GM12865 (cell line): ENCODE data around the gene GMFB.
"Not testable (repeated sequence)": the region's sequence is repeated elsewhere in the genome, so short reads cannot be mapped to it uniquely, and the experiment has no call there.

Experiments
- DNase-seq: peaks from one replicate; pipeline ENCODE4 v3.0.0; 2010; ENCODE audit warnings: low read depth
- H3K4me3 ChIP-seq: 2 replicates; pipeline ENCODE4 v1.5.1; 2011; ENCODE audit warnings: mild to moderate bottlenecking, low read depth, low read length, control low read depth
- CTCF ChIP-seq: IDR thresholded peaks from 2 replicates; pipeline ENCODE4 v1.5.1; 2011; ENCODE audit warnings: low read length, control low read depth, low read depth, inconsistent platforms; ENCODE audit not compliant: insufficient read depth; ENCODE audit errors: missing control alignments

Gene GMFB

GRCh38 chr14:54438703-54439102, 50.1 kb downstream of the GMFB start:
- H3K4me3 ChIP-seq = no peak overlapping the region
- TF ChIP-seq CTCF = no peak
- no peak for DNase-seq

- DNase-seq = not testable (repeated sequence)
- H3K4me3 ChIP-seq = peak overlapping the region; percentile 8; the same call in 1 of the 2 replicates
These were observed 50.8 kb downstream of the GMFB start for GRCh38 chr14:54437954-54438353.

GRCh38 chr14:54435500-54435981, 53.2 kb downstream of the GMFB start:
- no peak for TF ChIP-seq CTCF
- H3K4me3 ChIP-seq = peak overlapping the region; percentile 43
- peak; percentile 48 for DNase-seq

- no peak for TF ChIP-seq CTCF
- DNase-seq = no peak
- no peak overlapping the region for H3K4me3 ChIP-seq
These were observed 60.3 kb downstream of the GMFB start for GRCh38 chr14:54428527-54428926.

GRCh38 chr14:54427871-54428270, 60.9 kb downstream of the GMFB start:
- H3K4me3 ChIP-seq = no peak overlapping the region
- no peak for DNase-seq
- no peak for TF ChIP-seq CTCF

- DNase-seq = no peak
- no peak overlapping the region for H3K4me3 ChIP-seq
- no peak for TF ChIP-seq CTCF
These were observed 63.1 kb downstream of the GMFB start for GRCh38 chr14:54425537-54426274.

GRCh38 chr14:54425068-54425467, 63.7 kb downstream of the GMFB start:
- TF ChIP-seq CTCF = no peak
- DNase-seq = no peak
- no peak overlapping the region for H3K4me3 ChIP-seq
